DND-41 (cell line): ENCODE data around the gene SMTNL2.

ENCODE experiments used
- EZH2 ChIP-seq: IDR thresholded peaks from 3 replicates; pipeline ENCODE4 v1.6.1; 2012; ENCODE audit warnings: borderline replicate concordance, low read depth, mild to moderate bottlenecking, moderate library complexity, low read length, inconsistent platforms; ENCODE audit not compliant: severe bottlenecking
- TF ChIP-seq, protein P1 (sequence below): IDR thresholded peaks from 2 replicates; pipeline ENCODE4 v1.5.1; 2012; ENCODE audit warnings: borderline replicate concordance, low read length, moderate library complexity, mild to moderate bottlenecking; ENCODE audit not compliant: poor library complexity, severe bottlenecking; ENCODE audit errors: extremely low read depth

- TF ChIP-seq, protein P1, sequence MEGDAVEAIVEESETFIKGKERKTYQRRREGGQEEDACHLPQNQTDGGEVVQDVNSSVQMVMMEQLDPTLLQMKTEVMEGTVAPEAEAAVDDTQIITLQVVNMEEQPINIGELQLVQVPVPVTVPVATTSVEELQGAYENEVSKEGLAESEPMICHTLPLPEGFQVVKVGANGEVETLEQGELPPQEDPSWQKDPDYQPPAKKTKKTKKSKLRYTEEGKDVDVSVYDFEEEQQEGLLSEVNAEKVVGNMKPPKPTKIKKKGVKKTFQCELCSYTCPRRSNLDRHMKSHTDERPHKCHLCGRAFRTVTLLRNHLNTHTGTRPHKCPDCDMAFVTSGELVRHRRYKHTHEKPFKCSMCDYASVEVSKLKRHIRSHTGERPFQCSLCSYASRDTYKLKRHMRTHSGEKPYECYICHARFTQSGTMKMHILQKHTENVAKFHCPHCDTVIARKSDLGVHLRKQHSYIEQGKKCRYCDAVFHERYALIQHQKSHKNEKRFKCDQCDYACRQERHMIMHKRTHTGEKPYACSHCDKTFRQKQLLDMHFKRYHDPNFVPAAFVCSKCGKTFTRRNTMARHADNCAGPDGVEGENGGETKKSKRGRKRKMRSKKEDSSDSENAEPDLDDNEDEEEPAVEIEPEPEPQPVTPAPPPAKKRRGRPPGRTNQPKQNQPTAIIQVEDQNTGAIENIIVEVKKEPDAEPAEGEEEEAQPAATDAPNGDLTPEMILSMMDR = no peak
- no peak for TF ChIP-seq EZH2
These were observed 3.5 kb downstream of the SMTNL2 start for GRCh38 chr17:4587803-4588202.
